NCI-H82 (cell line): ENCODE measurements around the gene TBCB.

Source experiments
- DNase-seq: peaks from one replicate; lab custom pipeline; 2025; lab: John Stamatoyannopoulos, UW

The TBCB gene

DNA sequence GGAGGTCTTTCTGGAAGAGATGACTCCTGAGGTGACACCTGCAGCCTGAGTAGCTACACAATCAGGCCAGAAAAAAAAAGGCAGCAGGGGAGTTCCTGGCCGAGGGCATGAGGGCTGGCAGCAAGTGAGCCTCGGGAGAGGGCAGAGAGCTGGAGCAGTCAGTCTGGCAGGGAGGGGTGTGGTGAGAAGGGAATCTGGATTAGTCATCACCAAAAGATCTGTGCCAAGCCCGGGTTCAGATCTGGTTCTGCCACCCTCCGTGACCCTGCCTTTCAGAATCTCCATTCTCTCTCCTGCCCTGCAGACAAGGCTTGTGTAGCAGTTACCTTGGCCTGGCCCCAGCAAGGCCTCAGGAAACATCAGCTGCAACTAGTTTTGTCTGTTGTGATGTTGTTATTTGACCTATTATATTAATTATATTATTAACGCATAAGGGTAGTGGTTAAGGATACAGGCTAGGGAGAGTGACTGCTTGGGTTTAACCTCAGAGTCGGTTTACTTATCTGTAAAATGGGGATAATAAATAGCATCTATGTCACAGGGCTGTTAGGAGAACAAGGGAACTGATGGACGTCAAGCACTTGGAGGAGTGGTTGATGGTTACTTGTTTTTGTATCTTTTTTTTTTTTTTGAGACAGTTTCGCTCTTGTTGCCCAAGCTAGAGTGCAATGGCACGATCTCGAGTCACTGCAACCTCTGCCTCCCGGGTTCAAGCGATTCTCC lies 21.9 kb downstream of the TBCB start:
- DNase-seq, result no peak

DNA sequence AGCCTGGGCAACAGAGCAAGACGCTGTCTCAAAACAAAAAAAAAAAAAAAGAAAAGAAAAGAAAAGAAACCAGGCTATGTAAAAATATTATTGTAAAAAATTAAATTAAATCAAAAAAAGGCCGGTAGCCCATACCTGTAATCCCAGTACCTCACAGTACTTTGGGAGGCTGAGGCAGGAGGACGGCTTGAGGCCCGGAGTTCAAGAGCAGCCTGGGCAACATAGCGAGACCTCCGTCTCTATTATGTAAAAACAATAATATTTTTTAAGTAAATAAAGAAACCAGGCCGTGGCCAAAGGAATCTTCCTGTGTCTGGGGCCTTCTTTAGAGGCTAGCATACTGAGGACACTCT lies 23.8 kb downstream of the TBCB start:
- DNase-seq, result no peak

DNA sequence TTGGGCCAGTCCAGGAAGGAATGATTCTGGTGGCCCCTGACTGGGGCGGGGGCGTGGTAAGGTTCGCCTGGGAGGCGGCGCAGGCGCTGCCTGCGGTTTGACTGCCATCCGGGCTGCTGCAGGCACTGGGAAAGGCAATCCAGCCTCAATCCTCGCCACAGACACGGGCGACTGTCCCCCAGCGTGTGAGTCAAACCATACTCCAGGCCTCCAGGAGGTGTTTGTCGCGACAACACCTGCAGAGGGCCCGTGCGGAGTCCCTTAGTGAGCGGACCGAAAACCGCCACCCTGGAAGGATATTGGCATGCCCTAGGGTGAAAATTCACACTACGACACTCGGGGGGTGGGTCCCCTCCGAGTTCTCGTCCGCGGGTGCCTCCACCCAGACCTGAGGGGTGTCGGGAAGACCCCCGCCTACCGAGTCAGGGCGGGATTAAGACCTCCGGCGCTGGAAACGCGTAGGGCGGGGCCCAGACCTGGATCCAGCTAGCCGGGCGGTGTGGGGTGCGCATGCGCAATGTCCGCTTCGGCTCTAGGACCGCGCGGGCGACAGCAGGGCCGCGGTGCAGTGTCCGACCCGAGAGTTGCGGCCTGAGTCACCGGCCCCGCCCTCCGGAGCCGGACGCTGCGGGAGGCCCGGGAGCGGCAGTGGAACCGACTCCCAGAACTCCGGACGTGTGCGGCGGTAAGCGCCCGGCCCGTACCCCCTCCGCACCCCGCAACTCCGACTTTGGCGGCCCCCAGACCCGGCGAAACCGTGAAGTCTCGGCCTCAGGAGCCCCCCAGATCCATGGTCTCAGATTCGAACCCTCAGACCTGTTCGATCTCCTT lies 24.4 kb downstream of the TBCB start, which contains the start of gene CAPNS1:
CAPNS1 (plus strand) TSS at position 594 of the 831 bp plus-strand sequence. CDS start 946 bp downstream, outside the sequence.
- DNase-seq, result peak; percentile 99

- DNase-seq, result peak; percentile 90
Observed at GRCh38 chr19:36140304-36141038, 25.2 kb downstream of the TBCB start.

DNA sequence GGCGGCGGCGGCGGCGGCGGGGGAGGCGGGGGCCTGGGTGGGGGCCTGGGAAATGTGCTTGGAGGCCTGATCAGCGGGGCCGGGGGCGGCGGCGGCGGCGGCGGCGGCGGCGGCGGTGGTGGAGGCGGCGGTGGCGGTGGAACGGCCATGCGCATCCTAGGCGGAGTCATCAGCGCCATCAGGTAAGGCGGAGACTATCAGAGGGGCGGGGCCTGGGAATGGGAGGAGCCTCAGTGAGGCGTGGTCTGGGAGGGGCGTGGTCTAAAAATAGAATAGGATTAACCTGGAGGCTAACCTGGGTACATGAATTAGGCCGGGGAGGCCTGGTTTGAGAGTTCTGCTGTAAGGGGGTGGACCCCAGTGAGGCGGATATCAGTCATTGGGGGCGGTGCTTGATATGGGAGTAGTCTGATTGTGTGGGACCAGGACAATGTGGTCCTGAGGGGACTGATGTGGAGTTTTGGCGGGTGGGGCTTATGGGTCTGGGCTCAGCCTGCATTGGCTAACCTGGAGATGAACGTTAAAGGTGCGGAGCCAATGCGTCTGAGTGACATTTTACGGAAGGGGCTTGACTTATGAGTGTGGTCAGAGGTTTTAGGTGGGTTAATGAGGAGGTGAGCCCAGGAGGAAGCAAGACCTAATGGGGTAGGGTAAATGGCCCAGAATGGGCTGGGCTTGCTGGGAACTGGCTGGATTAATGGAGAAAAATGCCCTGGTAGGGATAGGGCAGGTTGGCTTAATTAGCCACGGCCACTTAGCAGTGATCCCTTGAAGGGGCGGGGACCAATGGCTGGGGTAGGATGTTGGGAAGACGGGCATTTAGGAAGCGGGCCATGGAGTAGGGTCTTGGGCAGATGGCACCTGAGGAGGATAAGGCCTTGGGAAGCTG lies 26.0 kb downstream of the TBCB start:
- DNase-seq, result peak; percentile 94

DNA sequence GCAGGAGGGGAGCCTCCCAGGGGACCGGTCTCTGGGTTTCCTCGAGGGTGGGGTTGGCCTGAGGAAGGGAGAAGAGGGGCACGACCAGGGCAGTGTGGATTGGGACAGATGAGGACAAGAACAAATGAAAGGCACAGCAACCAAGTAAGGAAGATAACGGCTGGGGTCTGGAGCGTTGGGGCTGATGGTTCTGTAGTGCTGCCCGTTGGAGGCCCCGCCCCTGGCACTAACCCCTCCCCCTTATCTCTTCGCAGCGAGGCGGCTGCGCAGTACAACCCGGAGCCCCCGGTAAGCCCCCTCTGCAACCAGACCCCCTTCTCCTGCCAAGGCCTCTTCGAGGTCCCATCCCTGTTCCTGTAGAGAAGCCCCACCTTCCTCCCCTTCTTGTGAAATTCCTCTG lies 26.8 kb downstream of the TBCB start:
- DNase-seq, result no peak

GRCh38 chr19:36142496-36142895 lies 27.2 kb downstream of the TBCB start:
- DNase-seq, result no peak

DNA sequence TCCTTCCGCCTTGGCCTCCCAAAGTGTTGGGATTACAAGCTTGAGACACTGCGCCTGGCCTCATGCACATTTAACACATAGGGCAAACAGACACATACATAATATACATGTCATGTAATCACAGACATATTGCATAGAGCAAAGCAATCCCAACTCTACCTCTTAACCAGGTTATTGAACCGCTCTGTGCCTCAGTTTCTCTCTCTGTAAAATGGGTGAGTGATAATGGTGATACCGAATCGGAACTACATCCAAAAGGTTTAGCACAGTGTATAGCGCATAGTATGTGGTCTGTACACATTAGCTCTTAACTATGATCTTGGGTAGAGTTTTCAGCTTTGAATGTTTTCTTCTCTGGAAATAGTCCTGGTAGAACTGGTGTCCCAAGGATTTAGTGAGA lies 29.4 kb downstream of the TBCB start:
- no peak for DNase-seq

DNA sequence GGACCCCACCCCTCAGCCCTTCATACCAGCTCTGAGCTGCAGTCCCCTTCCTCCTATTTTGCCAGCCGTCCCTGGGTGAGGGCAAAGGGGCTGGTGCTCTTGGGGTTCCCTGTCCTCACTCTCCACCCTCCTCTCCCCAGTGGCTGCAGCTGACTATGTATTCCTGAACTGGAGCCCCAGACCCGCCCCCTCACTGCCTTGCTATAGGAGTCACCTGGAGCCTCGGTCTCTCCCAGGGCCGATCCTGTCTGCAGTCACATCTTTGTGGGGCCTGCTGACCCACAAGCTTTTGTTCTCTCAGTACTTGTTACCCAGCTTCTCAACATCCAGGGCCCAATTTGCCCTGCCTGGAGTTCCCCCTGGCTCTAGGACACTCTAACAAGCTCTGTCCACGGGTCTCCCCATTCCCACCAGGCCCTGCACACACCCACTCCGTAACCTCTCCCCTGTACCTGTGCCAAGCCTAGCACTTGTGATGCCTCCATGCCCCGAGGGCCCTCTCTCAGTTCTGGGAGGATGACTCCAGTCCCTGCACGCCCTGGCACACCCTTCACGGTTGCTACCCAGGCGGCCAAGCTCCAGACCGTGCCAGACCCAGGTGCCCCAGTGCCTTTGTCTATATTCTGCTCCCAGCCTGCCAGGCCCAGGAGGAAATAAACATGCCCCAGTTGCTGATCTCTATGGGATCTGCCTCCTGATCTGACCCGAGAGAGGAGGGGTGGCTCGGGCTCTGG lies 34.6 kb downstream of the TBCB start:
- DNase-seq, result no peak

DNA sequence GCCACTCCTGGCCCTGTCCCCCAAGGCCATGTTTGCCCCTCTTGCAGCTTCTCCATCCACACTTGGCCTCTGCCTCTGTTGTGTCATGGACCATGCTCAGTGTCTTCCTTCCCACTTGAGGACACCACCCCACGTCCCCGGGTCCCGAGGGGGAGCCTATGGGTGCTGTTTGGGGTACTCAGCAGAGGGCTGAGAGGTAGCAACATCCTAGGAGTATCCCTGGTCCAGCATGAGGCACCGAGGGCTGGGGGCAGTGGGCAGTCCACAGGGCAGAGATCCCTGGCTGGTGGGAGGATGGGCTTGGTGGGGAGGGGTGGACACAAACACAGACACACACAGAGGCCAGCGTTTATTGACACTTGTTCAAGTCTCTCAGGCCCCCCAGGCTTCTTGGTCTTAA lies 35.3 kb downstream of the TBCB start:
- no peak for DNase-seq

DNA sequence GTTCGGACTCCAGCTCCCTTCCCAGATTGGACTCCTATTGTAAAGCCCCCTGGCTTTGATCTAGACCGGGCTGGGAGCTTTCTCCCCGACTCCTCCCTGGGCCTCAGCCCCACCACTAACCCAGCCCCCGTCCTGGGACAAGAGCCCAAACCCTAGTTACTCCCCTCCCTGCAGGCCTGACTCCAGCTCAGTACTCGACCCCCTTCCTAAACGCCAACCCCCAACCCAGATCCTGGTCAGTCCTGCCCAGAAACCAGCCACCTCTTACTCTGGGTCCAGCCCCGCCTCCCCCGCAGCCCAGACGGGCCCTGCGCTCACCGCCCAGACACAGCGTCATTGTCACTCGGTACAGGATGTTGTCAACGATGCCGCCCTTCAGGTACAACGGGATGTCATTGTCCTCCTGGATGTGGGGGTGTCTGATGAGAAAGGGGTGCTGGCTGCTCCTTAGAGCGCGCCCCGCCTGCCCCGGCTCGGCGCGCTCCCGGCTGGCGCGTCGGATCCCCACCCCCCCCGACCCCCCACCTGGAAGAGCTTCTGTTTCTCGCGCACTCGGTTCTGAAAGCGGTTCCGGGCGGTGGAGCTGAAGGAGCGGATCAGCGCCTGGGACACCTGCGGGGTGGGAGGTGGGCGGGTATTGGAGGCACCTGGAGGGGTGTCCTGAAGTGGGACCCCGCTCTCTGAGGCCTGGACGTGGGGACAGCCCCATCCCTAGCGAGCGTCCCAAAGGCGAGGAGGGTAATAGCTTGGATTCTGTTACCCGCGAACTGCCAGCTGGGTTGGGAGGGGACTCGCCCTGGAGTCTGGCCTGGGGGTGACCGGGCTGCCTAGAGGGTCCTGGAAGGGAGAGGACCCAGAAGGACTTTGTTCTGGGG lies 36.1 kb downstream of the TBCB start:
- DNase-seq, result no peak

DNA sequence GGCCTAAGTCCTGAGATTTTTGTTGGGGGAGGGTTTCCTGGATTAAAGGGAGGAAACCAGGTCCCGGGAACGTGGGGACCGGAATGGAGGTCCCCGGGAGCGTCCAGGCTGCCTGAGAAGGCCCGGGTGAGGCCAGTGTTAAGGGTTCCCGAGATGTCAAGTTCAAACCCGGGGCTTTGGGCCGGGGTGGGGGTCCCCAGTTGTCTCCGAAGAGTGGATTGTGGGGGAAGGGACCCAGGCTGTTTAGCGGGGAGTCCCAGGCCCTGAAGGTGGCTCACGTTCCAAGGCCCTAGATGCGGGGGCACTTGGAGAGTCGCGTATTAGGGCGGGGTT lies 36.7 kb downstream of the TBCB start:
- no peak for DNase-seq

DNA sequence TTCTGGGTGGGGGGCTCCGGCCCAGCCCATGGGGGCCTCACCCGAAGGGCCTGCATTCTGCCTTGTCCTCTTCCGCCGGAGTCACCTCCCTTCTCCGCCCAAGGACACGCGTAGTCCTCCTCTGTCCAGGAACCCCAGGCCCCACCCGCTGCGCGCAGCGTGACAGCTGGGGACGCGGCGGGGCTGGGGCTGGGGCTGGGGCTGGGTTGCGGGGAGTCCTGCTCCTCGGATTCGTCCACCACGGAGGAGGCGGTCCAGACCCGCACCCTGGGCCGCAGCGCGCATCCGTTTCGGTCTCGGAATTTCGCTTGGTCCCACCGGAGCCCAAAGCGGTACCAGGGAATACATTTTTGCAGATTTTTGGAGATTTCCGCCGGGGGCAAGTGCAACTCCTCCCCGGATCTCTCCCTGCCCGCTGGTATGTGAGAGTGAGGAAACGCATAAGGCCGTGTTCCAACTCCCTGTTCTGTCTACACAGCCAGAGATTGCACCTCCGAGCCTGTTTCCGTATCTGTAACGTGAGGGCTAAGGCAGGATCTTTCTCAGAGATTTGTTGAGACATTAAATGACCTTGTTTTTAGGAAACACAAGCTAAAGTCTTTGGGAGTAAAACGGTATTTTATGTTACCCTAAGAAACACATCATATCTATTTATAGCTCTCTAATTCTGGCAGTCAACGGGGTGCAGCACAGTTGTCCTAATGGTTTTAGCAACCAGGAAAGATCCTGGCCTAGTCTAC lies 37.3 kb downstream of the TBCB start, which contains the start of gene COX7A1:
COX7A1 (minus strand) TSS at position 96 of the 740 bp plus-strand sequence; CDS start at position 56, 40 bp downstream.
- DNase-seq, result no peak

DNA sequence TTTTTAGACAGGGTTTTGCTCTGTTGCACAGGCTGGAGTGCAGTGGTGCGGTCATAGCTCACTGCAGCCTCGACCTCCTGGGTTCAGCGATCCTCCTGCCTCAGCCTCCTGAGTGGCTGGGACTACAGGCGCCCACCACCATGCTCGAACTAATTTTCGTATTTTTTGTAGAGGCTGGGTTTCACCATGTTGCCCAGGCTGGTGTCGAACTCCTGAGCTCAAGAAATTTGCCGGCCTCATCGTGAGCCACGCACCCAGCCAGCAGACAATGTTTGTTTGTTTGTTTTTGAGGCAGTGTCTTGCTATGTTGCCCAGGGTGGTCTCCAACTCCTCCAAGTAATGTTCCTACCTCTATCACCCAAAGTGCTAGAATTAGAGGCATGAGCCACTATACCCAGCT lies 37.9 kb downstream of the TBCB start:
- no peak for DNase-seq

DNA sequence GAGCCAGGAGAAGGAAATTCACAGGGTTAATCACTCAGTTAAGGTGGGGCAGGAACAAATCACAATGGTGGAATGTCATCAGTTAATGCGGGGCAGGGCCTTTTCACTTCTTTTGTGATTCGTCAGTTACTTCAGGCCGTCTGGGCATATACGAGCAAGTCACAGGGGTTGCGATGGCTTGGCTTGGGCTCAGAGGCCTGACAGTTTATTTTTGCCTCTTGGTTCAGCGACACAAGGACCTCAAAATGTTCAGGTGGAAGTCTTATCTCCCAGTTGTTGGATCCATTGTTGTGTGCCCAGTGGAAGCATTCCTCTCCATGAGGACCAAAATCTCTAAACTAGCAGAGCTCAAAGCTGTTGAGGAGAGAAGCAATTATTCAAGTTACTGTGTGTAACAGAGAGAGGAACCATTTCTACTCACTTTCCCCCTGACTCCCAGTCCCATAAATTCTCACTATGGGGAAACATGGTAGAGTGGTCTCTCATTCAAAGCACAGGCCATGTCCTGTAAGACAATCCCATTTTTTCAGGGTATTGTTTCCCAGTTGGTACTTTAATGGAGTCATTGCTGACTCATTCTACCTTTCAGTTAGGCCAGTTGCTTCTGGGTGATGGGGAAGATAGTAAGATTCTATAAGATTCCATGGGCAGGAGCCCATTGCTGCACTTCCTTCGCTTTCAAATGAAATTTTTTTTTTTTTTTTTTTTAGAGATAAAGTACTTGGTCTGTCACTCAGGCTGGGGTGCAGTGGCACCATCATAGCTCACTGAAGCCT lies 45.7 kb downstream of the TBCB start:
- no peak for DNase-seq

DNA sequence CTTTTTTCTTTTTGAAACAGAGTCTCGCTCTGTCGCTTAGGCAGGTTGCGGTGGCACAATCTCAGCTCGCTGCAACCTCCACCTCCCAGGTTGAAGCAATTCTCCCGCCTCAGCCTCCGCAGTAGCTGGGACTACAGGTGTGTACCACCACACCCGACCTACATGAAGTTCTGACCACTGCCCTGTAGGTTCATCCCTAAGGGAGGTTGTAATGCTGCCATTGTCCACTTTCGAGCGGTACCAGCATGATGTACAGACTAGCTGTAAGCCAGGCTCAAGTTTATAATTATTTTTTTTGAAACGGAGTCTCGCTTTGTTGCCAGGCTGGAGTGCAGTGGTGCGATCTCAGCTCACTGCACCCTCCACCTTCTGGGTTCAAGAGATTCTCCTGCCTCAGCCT lies 48.5 kb downstream of the TBCB start:
- DNase-seq, result no peak

DNA sequence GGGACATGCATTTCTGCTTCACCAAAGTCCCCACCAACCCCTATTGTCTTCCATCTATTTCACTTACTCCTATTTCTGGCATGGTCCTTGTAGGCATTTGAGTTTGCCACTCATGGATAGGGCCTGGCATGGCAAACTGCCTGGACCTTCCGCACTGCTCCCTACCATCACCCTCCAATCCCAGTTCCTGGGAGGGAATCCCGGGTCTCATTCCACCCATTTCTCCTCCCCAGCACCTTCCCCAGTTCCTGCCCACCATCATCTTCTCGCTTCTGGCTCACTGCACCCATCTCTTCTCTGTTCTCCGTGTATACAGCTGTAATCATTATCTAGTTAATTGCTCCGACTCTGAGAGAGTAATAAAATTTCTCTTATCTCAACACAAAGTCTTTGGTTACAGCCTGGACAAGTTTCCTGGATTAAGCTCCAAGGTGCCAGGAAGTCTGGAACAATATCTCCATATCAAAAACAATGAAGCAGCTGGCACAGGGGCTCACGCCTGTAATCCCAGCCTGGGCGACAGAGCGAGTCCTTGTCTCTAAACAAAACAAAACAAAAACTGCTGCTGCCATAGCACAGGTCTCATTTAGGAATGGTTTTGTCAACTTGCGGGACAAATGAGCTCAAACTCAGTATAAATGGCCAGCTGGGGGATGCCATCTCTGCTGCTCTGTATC lies 54.0 kb downstream of the TBCB start:
- peak; percentile 97 for DNase-seq

DNA sequence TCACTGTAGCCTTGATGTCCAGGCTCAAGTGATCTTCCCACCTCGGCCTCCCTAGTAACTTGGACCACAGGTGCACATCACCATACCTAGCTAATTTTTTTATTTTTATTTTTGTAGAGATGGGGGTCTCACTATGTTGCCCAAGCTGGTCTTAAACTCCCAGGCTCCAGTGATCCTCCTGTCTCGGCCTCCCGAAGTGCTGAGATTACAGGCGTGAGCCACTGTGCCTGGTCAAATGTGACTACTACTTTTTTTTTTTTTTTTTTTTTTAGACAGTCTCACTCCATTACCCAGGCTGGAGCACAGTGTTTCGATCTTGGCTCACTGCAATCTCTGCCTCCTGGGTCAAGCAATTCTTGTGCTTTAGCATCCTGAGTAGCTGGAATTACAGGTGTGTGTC lies 57.6 kb downstream of the TBCB start:
- no peak for DNase-seq
